AG04450 (cell line): ENCODE measurements around the gene PTX4. TPM values are rescaled to one million over a fixed set of nuclear protein-coding genes. Genes with fewer than 3 reads are reported as not detected.

ENCODE experiments used
- CTCF ChIA-PET: fragments of 300-600, 350-600 bp; formaldehyde crosslinking; extraction: SDS; loops from one replicate; lab custom pipeline; 2022; ENCODE audit warnings: antibody characterized with exemption, inconsistent platforms; lab: Charles Lee
- POLR2A ChIA-PET: fragments of 350-600 bp; formaldehyde crosslinking; extraction: SDS; loops from one replicate; lab custom pipeline; 2021; ENCODE audit warnings: antibody characterized with exemption, inconsistent platforms; lab: Yijun Ruan, JAX
- DNase-seq: peaks from one replicate; pipeline ENCODE4 v3.0.0-alpha.2; 2011; ENCODE audit warnings: low read depth, low spot score
- H3K27ac ChIP-seq: one replicate; pipeline ENCODE4 v1.5.1; 2012; ENCODE audit warnings: low read depth, low read length, control low read depth
- H3K27me3 ChIP-seq: one replicate; pipeline ENCODE4 v1.6.0; 2012; ENCODE audit warnings: low read length; ENCODE audit not compliant: control insufficient read depth, insufficient read depth
- H3K4me3 ChIP-seq: 2 replicates; pipeline ENCODE4 v1.5.1; 2011; ENCODE audit warnings: mild to moderate bottlenecking, low read depth, low read length, control low read depth
- H3K9me3 ChIP-seq: 2 replicates; pipeline ENCODE4 v1.5.1; 2012; ENCODE audit warnings: low read length; ENCODE audit not compliant: control insufficient read depth, insufficient read depth
- polyA plus RNA-seq: library from polyadenylated mRNA; depleted of rRNA; stranded (reverse); fragments of >200 nt; gene quantifications from 2 replicates; pipeline ENCODE4 v1.2.3, GENCODE V29; 2011
- TF ChIP-seq, protein P1 (sequence below): IDR thresholded peaks from 2 replicates; pipeline ENCODE4 v1.5.1; 2011; ENCODE audit warnings: low read depth, low read length, control low read depth, inconsistent platforms

Gene PTX4
- polyA plus RNA-seq, 1 experiment = not detected

DNA sequence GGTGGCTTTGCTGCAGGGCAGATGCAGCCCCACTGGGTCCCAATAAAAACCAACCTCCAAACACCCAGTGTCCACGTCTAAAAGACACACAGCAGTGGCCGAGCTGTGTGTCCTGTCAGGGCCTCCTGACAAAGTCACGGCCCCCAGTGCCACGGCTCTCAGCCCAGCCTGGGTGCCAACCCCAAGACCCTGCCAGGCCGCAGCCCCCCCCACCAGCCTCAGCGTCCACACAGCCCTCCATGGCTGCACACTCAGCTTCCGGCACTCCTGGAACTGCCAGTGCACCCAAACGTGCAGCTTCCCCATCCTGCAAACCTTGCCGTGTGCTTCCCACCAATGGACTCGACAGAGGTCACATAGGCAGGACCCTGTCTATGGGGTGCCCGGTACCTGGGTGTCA lies 40.8 kb downstream of the PTX4 start:
- H3K9me3 ChIP-seq = no peaks in the 10 kb centered on the region; the same call in 1 of the 2 replicates
- CTCF ChIA-PET = no interaction called here
- POLR2A ChIA-PET = no interaction called here
- TF ChIP-seq, protein P1, sequence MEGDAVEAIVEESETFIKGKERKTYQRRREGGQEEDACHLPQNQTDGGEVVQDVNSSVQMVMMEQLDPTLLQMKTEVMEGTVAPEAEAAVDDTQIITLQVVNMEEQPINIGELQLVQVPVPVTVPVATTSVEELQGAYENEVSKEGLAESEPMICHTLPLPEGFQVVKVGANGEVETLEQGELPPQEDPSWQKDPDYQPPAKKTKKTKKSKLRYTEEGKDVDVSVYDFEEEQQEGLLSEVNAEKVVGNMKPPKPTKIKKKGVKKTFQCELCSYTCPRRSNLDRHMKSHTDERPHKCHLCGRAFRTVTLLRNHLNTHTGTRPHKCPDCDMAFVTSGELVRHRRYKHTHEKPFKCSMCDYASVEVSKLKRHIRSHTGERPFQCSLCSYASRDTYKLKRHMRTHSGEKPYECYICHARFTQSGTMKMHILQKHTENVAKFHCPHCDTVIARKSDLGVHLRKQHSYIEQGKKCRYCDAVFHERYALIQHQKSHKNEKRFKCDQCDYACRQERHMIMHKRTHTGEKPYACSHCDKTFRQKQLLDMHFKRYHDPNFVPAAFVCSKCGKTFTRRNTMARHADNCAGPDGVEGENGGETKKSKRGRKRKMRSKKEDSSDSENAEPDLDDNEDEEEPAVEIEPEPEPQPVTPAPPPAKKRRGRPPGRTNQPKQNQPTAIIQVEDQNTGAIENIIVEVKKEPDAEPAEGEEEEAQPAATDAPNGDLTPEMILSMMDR = no peak
- H3K27ac ChIP-seq = no peak overlapping the region
- no peaks in the 10 kb centered on the region for H3K27me3 ChIP-seq
- no peak overlapping the region for H3K4me3 ChIP-seq
- no peak for DNase-seq

DNA sequence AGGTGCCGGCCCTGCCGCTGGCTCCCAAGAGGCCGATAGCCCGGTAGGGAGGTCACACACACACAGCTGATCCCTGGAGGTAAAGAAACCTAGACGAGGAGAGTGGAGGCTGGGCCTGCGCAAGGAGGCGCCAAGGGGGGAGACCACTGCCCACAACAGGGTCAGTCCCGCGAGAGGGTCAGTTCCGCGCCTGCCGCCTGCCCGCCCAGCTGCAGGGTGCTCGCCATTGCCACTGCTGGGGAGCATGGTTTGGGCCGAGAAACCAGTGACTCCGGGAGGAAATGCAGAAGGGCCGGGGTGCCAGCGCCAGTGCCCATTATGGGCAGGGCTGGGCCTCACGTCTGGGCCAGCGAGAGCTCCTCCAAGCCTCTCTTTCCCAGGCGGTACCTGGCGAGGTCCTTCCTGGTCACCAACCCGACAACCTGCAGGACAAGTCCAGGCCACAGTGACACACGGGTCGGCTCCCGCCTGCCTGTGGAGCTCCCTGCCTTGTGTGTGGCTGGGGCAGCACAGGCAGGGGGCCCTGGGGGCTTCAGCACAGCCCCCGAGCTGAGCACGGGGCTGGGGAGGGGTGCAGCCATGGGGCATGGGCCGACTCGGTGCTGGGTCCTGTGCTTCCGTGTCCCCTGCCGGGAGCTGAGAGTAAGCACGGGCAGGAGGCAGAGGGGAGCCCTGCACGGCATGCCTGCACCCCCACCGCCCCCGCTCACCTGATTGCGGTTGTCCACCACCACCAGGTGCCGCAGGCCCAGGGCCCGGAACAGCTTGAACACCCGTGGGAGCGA lies 42.3 kb downstream of the PTX4 start:
- DNase-seq = no peak
- Histone ChIP-seq H3K27me3 (no peaks in the 10 kb centered on the region), H3K4me3 (no peak overlapping the region), H3K27ac (no peak overlapping the region), H3K9me3 (no peaks in the 10 kb centered on the region; the same call in 1 of the 2 replicates)
- TF ChIP-seq, protein P1 = no peak
- ChIA-PET CTCF (no interaction called here), POLR2A (interaction anchor here (0.6 kb wide), 1 partner anchor 331 kb away, joined by 3 read pairs; no protein-coding TSS in a partner anchor)

DNA sequence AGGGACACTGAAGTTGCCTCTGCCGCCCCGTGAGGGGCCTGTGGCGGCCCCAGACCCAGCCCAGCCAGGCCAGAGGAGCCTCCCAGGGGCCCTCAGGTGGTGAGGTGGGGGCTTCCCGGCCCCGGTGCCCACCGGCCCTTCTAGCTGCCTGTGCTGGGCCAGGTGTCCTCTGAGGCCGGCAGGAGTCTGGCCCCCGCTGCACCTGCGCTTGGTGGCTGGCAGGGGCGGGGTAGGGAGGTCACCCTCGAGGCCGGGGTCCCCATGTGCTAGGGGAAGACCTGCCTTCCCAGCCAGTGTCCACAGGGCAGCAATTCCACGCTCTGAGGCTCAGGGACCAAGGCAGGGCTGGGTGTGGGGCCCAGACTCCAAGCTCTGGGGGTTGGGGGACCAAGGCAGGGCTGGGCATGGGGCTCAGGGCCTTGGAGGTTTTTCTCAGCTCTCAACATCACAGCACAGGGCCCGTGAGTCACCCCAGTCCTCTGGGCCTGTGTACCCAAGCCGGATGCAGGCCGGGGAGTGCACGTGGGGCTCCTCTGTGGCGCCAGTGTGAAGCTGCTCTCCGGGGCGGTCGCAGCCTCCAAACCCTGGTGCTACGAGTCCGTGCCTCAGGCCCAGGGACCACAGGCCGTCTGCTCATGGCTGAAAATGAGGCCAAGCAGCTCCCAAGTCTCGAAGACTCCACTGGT lies 43.1 kb downstream of the PTX4 start:
- ChIA-PET POLR2A (interaction anchor here (0.6 kb wide), 1 partner anchor 332 kb away, joined by 3 read pairs; no protein-coding TSS in a partner anchor), CTCF (no interaction called here)
- Histone ChIP-seq H3K27ac (no peak overlapping the region), H3K9me3 (no peaks in the 10 kb centered on the region; the same call in 1 of the 2 replicates), H3K27me3 (no peaks in the 10 kb centered on the region), H3K4me3 (no peak overlapping the region)
- TF ChIP-seq, protein P1 = no peak
- DNase-seq = no peak

DNA sequence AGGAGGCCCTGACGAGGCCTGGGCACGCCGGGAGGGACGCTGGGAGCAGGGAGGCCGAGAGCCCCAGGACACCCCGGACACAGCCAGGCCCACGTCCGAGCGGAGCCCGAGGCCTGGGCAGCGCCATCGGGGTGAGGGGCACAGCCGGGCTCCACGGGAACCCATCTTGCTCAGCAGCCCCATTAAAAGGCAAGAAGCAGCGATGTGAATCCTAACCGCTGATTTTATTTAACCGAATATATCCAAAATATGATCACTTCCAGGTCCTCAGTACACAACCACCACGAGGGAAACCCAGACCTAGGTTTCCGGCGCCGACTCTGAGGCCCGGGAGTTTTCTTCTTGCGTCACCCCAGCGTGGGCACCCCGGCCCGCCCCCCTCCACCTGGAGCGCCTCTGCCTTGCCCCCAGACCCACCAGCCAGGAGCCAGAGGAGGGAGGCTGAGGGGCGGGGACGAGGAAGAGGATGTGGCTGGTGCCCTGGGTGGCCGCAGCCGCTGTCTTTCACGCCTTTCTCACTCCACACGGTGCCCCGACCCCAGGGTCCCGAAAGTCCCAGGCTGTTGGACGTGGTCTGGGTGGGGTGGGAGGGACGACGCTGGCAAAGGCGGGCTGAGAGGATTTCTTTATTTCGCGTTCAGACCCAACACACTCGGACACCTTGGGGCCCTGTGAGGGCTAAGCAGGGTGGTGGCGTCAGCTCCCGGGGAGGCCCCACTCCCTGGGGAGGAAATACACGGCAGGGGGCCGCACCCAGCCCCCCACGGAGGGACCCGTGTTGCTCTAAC lies 43.8 kb downstream of the PTX4 start:
- H3K27me3 ChIP-seq = no peaks in the 10 kb centered on the region
- no peaks in the 10 kb centered on the region; the same call in 1 of the 2 replicates for H3K9me3 ChIP-seq
- TF ChIP-seq, protein P1 = no peak
- no peak for DNase-seq
- ChIA-PET POLR2A (no interaction called here), CTCF (no interaction called here)
- no peak overlapping the region for H3K27ac ChIP-seq
- no peak overlapping the region for H3K4me3 ChIP-seq
